HG03378 (cell line): ENCODE results near the gene CIB1.
A peak's percentile ranks its signal among the peaks of the same experiment; 100 is the strongest.

ENCODE experiments used
- ATAC-seq: cut with Tn5 transposase; IDR thresholded peaks from one replicate; pipeline ENCODE4 v1.9.1; 2021; ENCODE audit warnings: mild to moderate bottlenecking, moderate library complexity; ENCODE audit not compliant: unreplicated experiment

Gene CIB1

GRCh38 chr15:90241343-90242192, 7.8 kb upstream of the CIB1 start:
- no peak for ATAC-seq

GRCh38 chr15:90240856-90241255, 7.1 kb upstream of the CIB1 start:
- ATAC-seq: no peak

DNA sequence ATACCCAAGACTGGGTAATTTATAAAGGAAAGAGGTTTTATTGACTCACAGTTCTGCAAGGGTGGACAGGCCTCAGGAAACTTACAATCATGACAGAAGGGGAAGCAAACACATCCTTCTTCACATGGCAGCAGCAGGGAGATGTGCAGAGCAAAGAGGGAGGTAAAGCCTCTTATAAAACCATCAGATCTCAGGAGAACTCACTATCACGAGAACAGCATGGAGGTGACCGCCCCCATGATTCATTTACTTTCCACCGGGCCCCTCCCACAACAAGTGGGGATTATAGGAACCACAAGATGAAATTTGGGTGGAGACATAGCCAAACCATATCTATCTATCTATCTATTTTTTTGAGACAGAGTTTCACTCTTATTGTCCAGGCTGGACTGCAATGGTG, 5.6 kb upstream of the CIB1 start:
- no peak for ATAC-seq

GRCh38 chr15:90234096-90234988, 601 bp upstream of the CIB1 start, which contains the start of gene GDPGP1:
TSS of gene GDPGP1 (plus strand) at chr15:90234209. CDS start at chr15:90240909, 6,700 bp downstream.
- peak; percentile 51 for ATAC-seq

DNA sequence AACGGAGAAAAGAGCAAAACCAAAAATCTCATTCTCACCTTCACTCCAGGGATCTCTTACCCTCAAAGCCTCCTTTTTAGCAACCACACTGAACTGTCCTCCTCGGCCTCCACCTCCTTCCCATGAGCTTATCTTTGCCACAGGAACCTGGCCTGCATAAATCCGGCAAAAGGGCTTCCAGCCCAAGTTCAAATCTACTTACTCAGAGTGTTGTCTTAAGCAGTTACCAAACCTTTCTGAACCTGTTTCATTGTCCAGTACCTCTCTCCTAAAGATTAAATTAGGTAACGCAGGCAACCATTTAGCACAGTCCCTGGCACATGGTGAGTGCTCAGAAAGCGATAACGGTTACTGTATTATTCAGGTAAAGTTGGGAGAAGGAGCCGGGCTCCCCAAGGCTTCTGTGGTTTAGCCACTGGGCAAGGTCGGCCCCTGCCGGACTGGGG, 777 bp downstream of the CIB1 start:
- no peak for ATAC-seq

GRCh38 chr15:90232196-90232595, 1.5 kb downstream of the CIB1 start:
- no peak for ATAC-seq

DNA sequence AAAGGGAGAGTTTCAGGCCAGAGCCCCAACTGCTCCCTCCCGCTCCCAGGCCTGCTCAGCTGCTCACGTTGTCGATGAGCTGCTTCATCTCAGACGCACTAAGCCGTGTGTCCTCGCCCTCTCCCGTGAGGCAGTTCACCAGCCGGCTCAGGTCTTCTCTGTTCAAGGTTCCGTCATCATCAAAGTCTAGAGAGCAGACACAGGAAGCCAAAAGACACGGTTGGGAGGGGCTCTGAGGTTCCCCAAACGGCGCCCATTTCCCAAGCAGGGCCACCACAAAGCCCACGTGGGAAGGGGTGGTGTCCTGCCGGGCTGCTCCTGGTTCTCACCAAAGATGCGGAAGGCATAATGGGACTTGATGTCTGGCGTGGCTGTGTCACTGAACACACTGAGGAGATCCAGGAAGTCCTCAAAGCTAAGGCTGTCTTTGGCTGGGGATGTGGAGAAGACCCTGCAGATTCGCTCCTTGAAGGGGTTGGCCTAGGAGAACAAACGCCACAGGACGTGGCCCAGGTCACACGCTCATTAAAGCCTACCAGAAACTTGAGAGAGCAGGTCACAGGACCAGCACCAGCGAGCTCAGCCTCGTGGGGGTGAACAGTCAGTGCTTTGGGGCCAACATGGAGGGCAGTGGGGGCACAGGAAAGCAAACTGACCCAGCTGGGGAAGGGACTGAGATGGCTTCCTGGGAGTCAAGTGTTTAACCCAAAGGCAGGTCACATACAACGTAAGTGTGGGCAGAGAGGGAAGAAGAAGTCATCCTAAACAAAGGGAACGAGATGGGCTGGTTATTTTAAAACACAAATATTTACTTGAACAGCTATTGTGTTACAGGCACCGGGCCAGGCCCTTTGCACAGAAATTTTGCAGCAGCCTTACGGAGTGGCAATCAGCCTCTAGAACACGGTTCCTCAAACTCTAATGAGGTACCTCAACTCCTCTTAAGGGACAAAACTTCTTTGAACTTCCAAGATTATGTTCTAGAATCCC, 2.4 kb downstream of the CIB1 start:
- ATAC-seq: no peak

DNA sequence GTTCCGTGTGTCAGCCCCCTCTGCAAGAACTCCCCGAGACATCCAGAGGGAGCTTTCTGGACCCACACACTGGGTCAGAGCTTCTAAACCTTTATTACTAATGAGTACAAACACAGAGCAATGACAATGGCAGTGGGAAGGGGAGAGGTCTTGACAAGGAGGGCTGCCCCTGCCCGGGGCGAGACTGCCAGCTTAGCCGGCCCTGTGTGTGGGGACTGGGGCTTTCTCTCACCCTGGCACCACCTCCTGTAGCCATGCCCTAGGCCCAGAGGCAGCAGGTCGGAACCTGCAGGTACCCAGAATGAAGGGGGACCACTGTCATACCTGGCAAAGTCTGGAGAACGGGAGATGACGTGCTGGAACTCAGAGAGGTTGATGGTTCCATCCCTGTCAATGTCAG, 3.1 kb downstream of the CIB1 start:
- no peak for ATAC-seq

DNA sequence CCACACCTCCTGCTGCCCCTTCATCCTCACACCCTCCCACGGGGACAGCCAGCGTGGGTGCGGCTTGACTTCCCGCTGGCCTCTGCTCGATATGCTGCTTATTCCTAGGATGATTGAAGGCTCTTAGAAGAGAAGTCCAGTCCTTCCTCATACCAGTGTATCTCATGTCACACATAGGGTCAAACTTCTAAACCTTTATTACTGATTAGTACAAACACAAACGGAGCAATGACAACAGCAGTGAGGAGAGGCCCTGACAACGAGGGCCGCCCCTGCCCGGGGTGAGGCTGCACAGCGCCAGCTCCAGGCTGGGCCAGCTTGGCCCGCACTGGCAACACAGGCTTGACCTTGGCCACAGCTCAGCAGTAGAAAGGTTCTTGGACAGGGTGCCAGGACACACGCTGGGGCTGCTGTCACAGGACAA, 3.7 kb downstream of the CIB1 start:
- ATAC-seq: no peak

DNA sequence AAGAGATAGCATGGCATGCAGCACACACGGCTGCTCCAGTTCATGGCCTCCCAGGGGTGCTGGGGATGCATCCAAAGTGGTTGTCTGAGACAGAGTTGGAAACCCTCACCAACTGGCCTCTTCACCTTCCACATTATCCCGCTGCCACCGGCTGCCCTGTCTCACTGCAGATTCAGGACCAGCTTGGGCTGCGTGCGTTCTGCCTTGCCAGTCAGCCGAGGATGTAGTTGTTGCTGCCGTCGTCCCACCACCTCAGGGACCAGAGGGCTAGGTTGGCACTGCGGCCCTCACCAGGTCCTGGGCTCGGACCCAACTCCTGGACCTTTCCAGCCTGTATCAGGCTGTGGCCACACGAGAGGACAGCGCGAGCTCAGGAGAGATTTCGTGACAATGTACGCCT, 4.8 kb downstream of the CIB1 start:
- ATAC-seq: no peak

DNA sequence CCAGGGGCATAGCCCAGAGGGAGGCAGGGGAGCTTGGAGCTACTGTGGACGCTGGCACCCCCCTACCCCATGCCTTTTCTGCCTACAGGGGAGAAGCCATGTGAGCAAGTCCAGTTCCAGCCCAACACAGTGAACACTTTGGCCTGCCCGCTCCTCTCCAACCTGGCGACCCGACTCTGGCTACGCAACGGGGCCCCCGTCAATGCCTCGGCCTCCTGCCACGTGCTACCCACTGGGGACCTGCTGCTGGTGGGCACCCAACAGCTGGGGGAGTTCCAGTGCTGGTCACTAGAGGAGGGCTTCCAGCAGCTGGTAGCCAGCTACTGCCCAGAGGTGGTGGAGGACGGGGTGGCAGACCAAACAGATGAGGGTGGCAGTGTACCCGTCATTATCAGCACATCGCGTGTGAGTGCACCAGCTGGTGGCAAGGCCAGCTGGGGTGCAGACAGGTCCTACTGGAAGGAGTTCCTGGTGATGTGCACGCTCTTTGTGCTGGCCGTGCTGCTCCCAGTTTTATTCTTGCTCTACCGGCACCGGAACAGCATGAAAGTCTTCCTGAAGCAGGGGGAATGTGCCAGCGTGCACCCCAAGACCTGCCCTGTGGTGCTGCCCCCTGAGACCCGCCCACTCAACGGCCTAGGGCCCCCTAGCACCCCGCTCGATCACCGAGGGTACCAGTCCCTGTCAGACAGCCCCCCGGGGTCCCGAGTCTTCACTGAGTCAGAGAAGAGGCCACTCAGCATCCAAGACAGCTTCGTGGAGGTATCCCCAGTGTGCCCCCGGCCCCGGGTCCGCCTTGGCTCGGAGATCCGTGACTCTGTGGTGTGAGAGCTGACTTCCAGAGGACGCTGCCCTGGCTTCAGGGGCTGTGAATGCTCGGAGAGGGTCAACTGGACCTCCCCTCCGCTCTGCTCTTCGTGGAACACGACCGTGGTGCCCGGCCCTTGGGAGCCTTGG, 5.6 kb downstream of the CIB1 start:
- no peak for ATAC-seq

GRCh38 chr15:90227336-90227735, 6.4 kb downstream of the CIB1 start:
- no peak for ATAC-seq

DNA sequence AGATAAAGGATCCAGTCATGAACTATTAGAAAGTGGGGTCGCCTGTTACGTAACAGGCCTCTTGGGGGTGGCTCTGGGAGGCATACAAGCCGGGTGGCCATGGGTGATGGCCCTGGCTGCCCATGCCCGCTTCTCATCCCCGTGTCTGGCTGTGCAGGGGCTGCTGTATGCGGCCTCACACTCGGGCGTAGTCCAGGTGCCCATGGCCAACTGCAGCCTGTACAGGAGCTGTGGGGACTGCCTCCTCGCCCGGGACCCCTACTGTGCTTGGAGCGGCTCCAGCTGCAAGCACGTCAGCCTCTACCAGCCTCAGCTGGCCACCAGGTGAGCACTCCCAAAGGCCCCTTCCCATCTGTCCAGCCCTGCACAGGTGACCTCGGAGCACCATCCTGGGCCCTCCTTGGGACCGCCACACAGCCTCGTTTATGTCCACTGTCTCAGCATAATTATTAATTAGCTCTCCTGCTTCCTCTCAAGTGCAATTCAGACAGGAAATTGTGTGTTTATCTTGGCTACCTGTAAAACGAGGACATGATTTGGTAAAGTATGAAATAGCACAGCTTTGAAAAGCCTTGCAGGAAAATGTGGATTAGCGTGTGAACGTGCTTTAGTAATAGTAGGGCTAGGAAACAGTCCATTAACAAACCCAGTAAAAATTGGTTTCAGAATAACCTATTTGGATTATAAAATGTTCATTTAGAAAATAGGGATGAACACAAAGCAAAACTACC, 8.1 kb downstream of the CIB1 start:
- ATAC-seq: no peak

DNA sequence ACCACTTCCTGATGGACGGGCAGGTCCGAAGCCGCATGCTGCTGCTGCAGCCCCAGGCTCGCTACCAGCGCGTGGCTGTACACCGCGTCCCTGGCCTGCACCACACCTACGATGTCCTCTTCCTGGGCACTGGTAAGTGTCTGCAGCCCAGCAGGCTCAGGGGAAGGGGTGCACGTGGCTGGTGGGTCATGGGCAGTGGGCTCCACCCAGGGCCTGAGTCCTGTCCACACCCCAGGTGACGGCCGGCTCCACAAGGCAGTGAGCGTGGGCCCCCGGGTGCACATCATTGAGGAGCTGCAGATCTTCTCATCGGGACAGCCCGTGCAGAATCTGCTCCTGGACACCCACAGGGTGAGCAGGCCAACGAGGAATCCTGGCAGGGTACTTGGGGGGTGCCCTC, 8.7 kb downstream of the CIB1 start:
- ATAC-seq: no peak

GRCh38 chr15:90223441-90224165, 10.1 kb downstream of the CIB1 start:
- no peak for ATAC-seq

DNA sequence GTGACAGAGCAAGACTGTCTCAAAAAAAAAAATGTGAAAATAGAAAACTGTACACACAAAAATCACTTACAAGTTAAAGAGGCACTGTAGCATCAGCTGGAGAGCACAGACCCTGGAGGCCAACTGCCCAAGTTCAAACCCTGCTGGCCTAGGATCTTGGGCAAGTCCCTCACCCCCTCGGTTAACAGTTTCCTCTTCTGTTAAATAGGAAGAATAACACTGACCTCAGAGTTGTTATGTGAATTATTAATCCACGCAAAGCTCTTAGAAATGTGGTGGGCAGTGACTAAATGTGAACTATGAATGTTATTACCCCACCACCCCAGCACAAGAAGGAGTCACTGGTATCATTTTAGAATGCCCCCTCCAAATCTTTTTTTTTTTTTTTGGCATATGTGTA, 11.2 kb downstream of the CIB1 start:
- ATAC-seq: no peak

DNA sequence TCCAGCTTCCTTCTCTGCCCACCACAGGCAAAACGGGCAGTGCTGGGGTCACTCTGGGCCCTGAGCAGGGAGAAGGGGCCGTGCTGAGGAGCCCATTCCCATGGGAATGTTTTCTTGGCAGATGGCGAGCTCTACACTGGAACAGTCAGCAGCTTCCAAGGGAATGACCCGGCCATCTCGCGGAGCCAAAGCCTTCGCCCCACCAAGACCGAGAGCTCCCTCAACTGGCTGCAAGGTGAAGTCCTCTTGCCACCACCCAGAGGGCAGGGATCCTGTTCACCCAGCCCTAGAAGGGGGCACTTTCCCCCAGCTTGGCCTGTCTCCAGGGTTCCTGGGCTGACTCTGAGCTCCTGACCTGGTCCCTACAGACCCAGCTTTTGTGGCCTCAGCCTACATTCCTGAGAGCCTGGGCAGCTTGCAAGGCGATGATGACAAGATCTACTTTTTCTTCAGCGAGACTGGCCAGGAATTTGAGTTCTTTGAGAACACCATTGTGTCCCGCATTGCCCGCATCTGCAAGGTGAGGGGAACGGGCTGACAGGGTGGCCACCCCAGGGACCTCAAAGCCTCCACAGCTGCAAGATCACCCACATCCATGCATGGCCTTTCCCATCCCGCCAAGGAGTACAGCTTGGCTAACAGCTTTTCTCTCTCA, 12.4 kb downstream of the CIB1 start:
- ATAC-seq: no peak
